Erythroblast (primary cell): Measurements from ENCODE around the gene PCDHGA4.
"Not testable (repeated sequence)": the region's sequence is repeated elsewhere in the genome, so short reads cannot be mapped to it uniquely, and the experiment has no call there.

ENCODE experiments used
- DNase-seq, 2 experiments: peaks; one replicate each; lab custom pipeline; 2025; lab: John Stamatoyannopoulos, UW
- GATA1 ChIP-seq: IDR thresholded peaks from 2 replicates; pipeline ENCODE4 v1.6.1; 2011; ENCODE audit warnings: low read depth, mild to moderate bottlenecking, control low read depth, low read length, moderate library complexity
- POLR2A ChIP-seq: IDR thresholded peaks from 2 replicates; pipeline ENCODE4 v1.6.1; 2011; ENCODE audit warnings: mild to moderate bottlenecking, low read length

The PCDHGA4 gene

DNA sequence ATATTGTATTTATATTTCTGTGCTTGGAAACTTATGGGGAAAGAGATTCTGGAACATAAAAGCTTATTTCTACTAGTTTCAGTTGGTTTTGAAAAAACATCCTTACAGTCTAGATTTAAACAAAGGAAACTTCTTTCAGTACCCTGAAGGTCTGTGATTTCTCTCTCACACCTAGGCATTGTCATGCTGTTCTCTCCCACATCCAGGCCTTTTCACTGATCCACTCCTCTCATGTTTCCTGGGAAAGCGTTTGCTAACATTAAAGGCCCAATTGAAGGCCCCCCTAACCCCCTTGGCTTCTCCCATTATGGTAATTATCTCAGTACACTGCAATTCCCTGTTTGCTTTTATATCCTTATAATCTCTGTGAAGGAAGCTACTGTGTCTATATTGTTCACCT, 12.0 kb upstream of the PCDHGA4 start:
- TF ChIP-seq POLR2A (no peak), GATA1 (no peak)
- no peak for DNase-seq

GRCh38 chr5:141343242-141343952, 11.4 kb upstream of the PCDHGA4 start, which contains the start of gene PCDHGA3:
TSS of gene PCDHGA3 (plus strand) at chr5:141343829. CDS start at chr5:141344034, 205 bp downstream.
- TF ChIP-seq POLR2A (no peak), GATA1 (no peak)
- DNase-seq, result peak; percentile 25 to 32

DNA sequence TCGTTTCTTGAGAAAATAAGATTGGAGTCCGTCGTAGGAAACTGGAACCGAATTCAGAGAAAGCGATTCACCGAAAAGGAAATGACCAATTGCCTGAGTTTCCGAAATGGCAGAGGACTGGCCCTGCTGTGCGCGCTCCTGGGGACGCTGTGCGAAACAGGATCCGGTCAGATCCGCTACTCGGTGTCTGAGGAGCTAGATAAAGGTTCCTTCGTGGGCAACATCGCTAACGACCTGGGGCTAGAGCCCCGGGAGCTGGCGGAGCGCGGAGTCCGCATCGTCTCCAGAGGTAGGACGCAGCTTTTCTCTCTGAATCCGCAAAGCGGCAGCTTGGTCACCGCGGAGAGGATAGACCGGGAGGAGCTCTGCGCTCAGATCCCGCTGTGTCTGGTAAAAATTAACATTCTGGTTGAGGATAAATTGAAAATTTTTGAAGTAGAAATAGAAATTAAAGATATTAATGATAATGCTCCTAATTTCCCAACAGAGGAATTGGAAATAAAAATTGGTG, 10.8 kb upstream of the PCDHGA4 start:
- TF ChIP-seq POLR2A (no peak), GATA1 (no peak)
- DNase-seq, result no peak

GRCh38 chr5:141345327-141345726, 9.5 kb upstream of the PCDHGA4 start:
- DNase-seq, result no peak
- TF ChIP-seq GATA1 (no peak), POLR2A (no peak)

DNA sequence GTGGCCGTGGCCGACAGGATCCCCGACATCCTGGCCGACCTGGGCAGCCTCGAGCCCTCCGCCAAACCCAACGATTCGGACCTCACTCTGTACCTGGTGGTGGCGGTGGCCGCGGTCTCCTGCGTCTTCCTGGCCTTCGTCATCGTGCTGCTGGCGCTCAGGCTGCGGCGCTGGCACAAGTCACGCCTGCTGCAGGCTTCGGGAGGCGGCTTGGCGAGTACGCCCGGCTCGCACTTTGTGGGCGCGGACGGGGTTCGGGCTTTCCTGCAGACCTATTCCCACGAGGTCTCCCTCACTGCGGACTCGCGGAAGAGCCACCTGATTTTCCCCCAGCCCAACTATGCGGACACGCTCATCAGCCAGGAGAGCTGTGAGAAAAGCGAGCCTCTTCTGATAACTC, 8.8 kb upstream of the PCDHGA4 start:
- not testable (repeated sequence) for DNase-seq

- peak; percentile 10 to 20 for DNase-seq
- TF ChIP-seq POLR2A (no peak), GATA1 (no peak)
These were observed 4.8 kb upstream of the PCDHGA4 start, which contains the start of gene PCDHGB1 for GRCh38 chr5:141349917-141350619. TSS of gene PCDHGB1 (plus strand) at chr5:141350099. CDS start at chr5:141350261, 162 bp downstream.

DNA sequence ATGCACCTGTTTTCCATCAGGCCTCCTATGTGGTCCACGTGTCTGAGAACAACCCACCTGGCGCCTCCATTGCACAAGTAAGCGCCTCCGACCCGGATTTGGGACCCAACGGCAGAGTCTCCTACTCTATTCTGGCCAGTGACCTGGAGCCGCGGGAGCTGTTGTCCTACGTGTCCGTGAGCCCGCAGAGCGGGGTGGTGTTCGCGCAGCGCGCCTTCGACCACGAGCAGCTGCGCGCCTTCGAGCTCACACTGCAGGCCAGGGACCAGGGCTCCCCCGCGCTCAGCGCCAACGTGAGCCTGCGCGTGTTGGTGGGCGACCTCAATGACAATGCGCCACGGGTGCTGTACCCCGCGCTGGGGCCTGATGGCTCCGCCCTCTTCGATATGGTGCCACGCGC, 3.2 kb upstream of the PCDHGA4 start:
- no peak for DNase-seq

GRCh38 chr5:141355641-141356040, 820 bp downstream of the PCDHGA4 start:
- no peak for DNase-seq
- TF ChIP-seq POLR2A, result no peak
- TF ChIP-seq GATA1, result no peak

More for the DNA sequence above, 3.2 kb upstream of the PCDHGA4 start:
- TF ChIP-seq POLR2A (no peak), GATA1 (no peak)

GRCh38 chr5:141356133-141356532, 1.3 kb downstream of the PCDHGA4 start:
- TF ChIP-seq POLR2A (no peak), GATA1 (no peak)
- no peak for DNase-seq

GRCh38 chr5:141356950-141357349, 2.1 kb downstream of the PCDHGA4 start:
- no peak for DNase-seq
- TF ChIP-seq POLR2A, result no peak

GRCh38 chr5:141359790-141360426, 5.1 kb downstream of the PCDHGA4 start, which contains the start of gene PCDHGB2:
TSS of gene PCDHGB2 (plus strand) at chr5:141359994. CDS start at chr5:141360136, 142 bp downstream.
- peak; percentile 6 to 18 for DNase-seq
- no peak for TF ChIP-seq POLR2A
- TF ChIP-seq GATA1, result no peak

GRCh38 chr5:141360685-141361084, 5.9 kb downstream of the PCDHGA4 start:
- no peak for DNase-seq
- no peak for TF ChIP-seq GATA1
- no peak for TF ChIP-seq POLR2A

DNA sequence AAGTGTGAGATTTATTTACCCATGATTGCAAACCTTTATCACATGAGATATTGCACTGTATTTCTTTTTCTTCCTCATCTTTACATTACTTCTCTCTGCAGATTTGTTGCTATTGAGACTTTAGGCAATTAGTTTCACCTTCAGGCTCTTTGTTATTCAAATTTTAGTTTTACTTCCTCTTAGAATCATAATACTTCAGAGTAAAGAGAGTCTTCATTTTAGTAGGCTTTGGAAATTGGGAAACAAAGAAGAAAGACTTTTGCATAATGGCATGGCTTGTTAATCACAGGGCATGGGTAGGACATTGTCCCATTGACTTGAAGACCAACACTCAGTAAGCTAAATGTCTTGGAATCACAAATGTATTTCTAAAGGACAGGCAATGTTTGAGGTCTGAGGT, 7.9 kb downstream of the PCDHGA4 start:
- TF ChIP-seq POLR2A, result no peak
- TF ChIP-seq GATA1, result no peak
- no peak for DNase-seq
